ENCODE results near the gene ZNF579. TPM values are rescaled to one million over a fixed set of nuclear protein-coding genes. Genes with fewer than 3 reads are reported as not detected.
"Not testable (repeated sequence)": the region's sequence is repeated elsewhere in the genome, so short reads cannot be mapped to it uniquely, and the experiment has no call there.

Gene ZNF579
- total RNA-seq, 1 donor from 2014 or later = 12.7 TPM

- ATAC-seq = no peak
- no peaks in the 10 kb centered on the region for H3K27me3 ChIP-seq (ENCODE audit: low read depth)
- H3K4me1 ChIP-seq = peaks cover 46% of the 10 kb centered on the region
- no peak overlapping the region for H3K27ac ChIP-seq
- no peak for TF ChIP-seq CTCF (IDR thresholded peaks at IDR 0.05)
- no peaks in the 10 kb centered on the region for H3K36me3 ChIP-seq
- H3K9me3 ChIP-seq = no peaks in the 10 kb centered on the region
- H3K4me3 ChIP-seq = no peak overlapping the region
- intact Hi-C loops (cut with DNase I) = no loop called here
- no peak for DNase-seq
These were observed 4.2 kb upstream of the ZNF579 start for GRCh38 chr19:55584871-55585270.

- DNase-seq; intact Hi-C loops (cut with DNase I); ATAC-seq; H3K9me3 ChIP-seq; H3K36me3 ChIP-seq; H3K27me3 ChIP-seq (ENCODE audit: low read depth); H3K4me3 ChIP-seq: not testable (repeated sequence)
- peak overlapping the region; percentile 24 for H3K27ac ChIP-seq
- peaks cover 46% of the 10 kb centered on the region for H3K4me1 ChIP-seq
These were observed 3.2 kb upstream of the ZNF579 start for GRCh38 chr19:55583897-55584296.

GRCh38 chr19:55582284-55582683 is 1.6 kb upstream of the ZNF579 start:
- H3K9me3 ChIP-seq; DNase-seq; intact Hi-C loops (cut with DNase I); H3K27me3 ChIP-seq (ENCODE audit: low read depth); ATAC-seq: not testable (repeated sequence)
- Histone ChIP-seq H3K4me3 (peak overlapping the region; percentile 89), H3K27ac (peak overlapping the region; percentile 91), H3K4me1 (peaks cover 38% of the 10 kb centered on the region), H3K36me3 (peaks cover 15% of the 10 kb centered on the region)

- Histone ChIP-seq H3K27ac (peak overlapping the region; percentile 91), H3K4me3 (peak overlapping the region; percentile 89), H3K27me3 (ENCODE audit: low read depth) (no peaks in the 10 kb centered on the region), H3K4me1 (peaks cover 34% of the 10 kb centered on the region), H3K36me3 (peaks cover 20% of the 10 kb centered on the region), H3K9me3 (no peaks in the 10 kb centered on the region)
- DNase-seq (no peak), ATAC-seq (peak; percentile 37 to 38)
- TF ChIP-seq CTCF (IDR thresholded peaks at IDR 0.05) = no peak
- intact Hi-C loops (cut with DNase I) = no loop called here
These were observed 1.2 kb upstream of the ZNF579 start for GRCh38 chr19:55581823-55582223.

GRCh38 chr19:55581145-55581822 is 636 bp upstream of the ZNF579 start:
- Histone ChIP-seq H3K27ac (peak overlapping the region; percentile 91), H3K36me3 (peaks cover 21% of the 10 kb centered on the region), H3K4me3 (peak overlapping the region; percentile 89), H3K4me1 (peaks cover 28% of the 10 kb centered on the region), H3K9me3 (no peaks in the 10 kb centered on the region), H3K27me3 (ENCODE audit: low read depth) (no peaks in the 10 kb centered on the region)
- intact Hi-C loops (cut with DNase I) = no loop called here
- DNase-seq (no peak), ATAC-seq (peak; percentile 1 to 3)
- no peak for TF ChIP-seq CTCF (IDR thresholded peaks at IDR 0.05)

- Histone ChIP-seq H3K36me3 (peaks cover 21% of the 10 kb centered on the region), H3K9me3 (no peaks in the 10 kb centered on the region), H3K27ac (peak overlapping the region; percentile 91), H3K4me3 (peak overlapping the region; percentile 89), H3K27me3 (ENCODE audit: low read depth) (no peaks in the 10 kb centered on the region), H3K4me1 (peaks cover 17% of the 10 kb centered on the region)
- intact Hi-C loops (cut with DNase I) = no loop called here
- ATAC-seq (peak; percentile 37 to 61), DNase-seq (no peak)
- no peak for TF ChIP-seq CTCF (IDR thresholded peaks at IDR 0.05)
These were observed 654 bp downstream of the ZNF579 start for GRCh38 chr19:55579766-55580621.
